GM21619 (cell line): ENCODE data around the gene BMPR1A.
"Not testable (repeated sequence)": the region's sequence is repeated elsewhere in the genome, so short reads cannot be mapped to it uniquely, and the experiment has no call there.

Experiments
- ATAC-seq: cut with Tn5 transposase; IDR thresholded peaks from one replicate; pipeline ENCODE4 v1.9.1; 2021; ENCODE audit not compliant: unreplicated experiment

BMPR1A gene

GRCh38 chr10:86871563-86872183 is 115.3 kb downstream of the BMPR1A start:
- ATAC-seq, result no peak

- ATAC-seq, result no peak
Observed at GRCh38 chr10:86872757-86873156, 116.3 kb downstream of the BMPR1A start.

- ATAC-seq, result no peak
Observed at GRCh38 chr10:86876748-86877147, 120.3 kb downstream of the BMPR1A start.

- peak; percentile 83 for ATAC-seq
Observed at GRCh38 chr10:86878983-86879713, 122.7 kb downstream of the BMPR1A start.

GRCh38 chr10:86880971-86881370 is 124.6 kb downstream of the BMPR1A start:
- ATAC-seq, result no peak

DNA sequence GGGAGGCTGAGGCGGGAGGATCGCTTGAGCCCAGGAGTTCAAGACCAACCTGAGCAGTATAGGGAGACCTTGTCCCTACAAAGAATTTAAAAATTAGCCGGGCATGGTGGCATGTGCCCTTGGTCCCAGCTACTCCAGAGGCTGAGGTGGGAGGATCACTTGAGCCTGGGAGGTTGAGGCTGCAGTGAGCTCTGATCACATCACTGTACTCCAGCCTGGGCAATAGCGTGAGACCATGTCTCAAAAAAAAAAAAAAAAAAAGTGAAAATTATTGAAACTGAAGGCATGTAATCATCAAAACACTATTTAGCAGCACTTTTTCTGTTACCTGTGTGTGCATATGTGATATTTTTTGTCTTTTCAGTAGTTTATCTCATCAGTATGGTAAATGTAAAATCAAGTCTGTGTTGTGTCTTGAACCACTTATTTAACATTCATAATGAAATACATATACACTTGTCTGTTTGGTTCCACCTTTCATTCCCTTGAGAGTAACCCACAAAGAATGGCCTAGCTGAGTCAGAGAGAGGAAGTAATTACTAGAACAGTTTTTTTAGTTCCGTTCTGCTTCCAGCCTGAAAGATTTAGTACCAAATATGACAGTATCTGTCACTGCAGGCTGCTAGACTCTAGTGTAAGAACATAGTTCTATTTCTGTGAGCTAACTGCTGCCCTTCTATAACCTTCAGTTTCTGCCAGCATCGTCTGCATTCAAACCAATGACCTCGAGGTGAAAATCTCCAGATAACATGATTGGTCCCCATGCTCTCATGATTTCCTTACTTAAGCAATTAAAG is 132.4 kb downstream of the BMPR1A start:
- peak; percentile 96 for ATAC-seq

GRCh38 chr10:86889997-86890396 is 133.6 kb downstream of the BMPR1A start:
- ATAC-seq, result no peak

DNA sequence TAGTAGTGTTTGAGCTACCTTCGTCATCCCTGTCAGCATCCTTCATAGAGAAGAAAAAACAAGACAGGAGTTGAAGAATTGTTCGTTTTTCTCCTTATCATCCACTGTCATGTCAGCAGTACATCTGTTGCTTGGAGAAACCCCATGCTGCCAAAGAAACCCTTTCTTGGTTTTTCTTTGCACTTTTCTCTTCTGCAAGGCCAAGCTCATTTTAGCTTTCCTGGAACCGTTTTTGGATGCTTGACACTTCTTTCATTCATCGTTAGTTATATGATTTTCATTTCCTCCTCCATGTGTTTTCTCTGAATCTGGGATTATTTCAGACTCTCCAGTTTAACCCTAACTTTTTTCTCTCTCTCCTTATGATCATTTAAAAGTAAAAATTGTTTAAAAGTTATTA is 142.1 kb downstream of the BMPR1A start:
- ATAC-seq, result no peak

DNA sequence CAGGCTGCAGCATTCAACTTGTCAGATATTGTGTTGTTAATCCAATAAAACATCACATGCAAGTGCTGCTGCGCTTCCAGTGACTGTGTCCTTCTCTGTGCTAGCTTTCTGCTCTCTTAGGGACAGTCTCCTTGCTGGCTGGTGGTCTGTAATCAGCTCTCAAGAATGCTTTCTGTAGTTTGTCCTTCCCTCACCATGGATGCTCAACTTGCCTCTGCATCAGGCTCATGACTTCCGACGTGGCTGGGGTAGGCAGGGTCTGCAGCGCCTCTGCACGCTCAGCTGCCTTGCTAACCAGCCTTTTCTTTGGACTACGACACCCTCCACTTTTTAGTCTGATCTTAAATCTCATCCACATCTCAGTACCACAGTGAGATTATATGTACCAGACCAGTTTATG is 142.7 kb downstream of the BMPR1A start:
- ATAC-seq, result no peak

- ATAC-seq, result no peak
Observed at GRCh38 chr10:86899670-86900276, 143.4 kb downstream of the BMPR1A start.

DNA sequence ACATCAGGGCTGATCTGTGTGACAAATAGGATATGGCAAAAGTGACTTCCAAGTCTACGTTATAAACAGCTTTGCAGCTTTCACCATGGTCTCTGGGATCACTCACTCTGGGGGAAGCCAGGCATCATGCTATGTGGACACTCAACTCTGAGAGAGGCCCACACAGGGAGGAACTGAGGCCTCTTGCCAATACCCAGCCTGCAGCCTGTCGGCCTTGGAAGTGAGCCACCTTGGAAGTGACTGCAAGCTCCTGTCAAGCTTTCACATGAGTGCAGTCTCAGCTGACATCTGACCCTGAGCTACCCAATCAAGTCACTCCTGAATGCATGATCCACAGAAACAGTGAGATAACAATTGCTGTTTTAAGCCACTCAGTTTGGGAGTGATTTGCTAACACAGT is 144.5 kb downstream of the BMPR1A start:
- ATAC-seq, result no peak

DNA sequence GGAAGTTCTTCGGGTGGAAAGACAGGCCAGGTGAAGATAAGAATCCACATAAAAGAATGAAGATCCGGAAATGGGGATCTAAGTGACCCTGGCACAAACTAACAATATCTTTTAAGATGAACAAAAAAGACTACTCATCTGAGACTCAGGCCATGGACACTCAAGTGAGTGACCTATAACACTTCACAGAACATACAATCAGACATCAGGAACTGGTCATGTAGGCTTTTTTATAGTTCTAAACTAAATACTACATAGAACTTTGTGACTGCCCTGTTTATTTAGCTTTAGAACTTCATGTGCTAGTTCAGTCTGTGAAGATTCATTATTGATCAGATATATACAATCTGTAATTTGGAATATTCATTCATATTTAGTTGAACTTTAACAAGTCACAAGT is 148.2 kb downstream of the BMPR1A start:
- no peak for ATAC-seq

DNA sequence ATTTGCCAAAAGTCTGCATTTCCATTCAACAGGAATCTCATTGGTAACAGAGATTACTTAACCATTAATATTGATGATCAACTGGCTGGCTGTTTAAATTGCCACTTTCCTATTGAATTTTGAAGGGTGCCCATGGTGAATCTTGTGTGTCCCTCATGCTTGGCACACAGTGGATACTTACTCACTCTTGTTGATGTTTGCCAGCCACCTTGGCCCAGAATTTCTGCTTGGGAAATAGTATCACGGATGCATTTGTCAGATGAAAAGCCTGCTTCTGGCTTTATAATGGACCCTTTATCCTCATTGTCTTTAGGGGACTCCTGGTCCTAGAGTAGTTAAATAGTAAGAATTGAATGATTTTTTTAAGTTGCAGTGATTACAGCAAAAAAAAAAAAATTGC is 149.0 kb downstream of the BMPR1A start:
- no peak for ATAC-seq

GRCh38 chr10:86914734-86915133 is 158.3 kb downstream of the BMPR1A start:
- ATAC-seq, result no peak

DNA sequence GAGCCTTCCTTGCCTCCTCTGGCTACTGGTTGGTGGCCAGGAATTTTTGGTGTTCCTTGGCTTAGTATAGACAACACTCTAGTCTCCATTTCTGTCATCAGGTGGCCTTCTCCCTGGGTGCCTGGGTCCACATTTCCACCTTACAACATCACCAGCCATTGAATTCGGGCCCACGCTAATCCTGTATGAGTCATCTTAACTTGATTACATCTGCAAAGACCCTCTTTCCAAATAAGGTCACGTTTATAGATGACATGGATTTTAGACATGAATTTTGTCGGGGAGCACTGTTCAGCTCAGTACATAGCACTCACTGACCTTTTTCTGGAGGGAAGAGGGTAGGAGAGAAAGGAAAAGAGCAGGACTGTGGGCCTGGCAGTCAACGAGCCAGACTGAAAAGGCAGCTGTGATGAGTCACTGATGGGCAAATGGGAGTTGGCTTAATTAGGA is 161.6 kb downstream of the BMPR1A start:
- no peak for ATAC-seq

- ATAC-seq, result no peak
Observed at GRCh38 chr10:86922553-86922961, 166.1 kb downstream of the BMPR1A start.

DNA sequence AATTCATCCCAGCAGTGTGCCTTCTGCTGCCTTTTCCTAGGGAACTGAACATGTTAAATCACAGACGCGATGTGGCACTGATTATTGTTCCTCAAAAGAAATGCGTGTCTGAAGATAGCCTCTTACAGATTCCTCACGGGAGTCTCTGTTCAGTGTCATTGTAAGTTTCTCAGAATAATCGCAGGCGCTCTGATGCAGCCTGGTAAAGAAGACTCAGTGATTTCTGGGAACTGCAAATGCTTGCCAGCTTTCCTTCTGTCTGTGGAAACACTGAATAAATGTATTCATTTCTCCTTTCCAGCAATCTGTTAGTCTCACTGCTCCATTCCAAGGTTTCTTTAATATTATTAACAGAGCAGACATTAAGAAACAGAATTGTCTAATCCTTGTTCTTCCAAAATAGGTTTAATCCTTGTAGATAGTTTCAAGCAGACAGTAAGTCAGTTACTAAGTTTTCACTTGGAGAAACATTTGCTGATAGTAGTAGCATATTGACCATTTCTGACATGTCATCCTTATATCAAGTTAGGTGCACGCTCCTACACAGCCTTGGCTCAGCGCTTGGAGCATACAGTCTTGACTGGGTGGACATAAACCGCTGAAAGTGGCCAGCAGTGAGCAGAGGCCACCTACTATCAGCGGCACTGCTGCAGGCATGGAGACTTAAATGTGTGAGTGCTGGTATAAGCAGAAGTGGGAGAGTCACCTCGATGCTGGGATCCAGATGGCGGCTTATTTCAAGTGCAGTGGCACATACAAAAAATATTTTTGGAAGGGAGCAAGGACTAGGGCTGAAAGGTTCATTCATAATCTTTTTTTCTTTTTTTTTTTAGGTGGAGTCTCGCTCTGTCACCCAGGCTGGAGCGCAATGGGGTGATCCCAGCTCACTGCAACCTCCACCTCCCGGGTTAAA is 173.3 kb downstream of the BMPR1A start:
- no peak for ATAC-seq

DNA sequence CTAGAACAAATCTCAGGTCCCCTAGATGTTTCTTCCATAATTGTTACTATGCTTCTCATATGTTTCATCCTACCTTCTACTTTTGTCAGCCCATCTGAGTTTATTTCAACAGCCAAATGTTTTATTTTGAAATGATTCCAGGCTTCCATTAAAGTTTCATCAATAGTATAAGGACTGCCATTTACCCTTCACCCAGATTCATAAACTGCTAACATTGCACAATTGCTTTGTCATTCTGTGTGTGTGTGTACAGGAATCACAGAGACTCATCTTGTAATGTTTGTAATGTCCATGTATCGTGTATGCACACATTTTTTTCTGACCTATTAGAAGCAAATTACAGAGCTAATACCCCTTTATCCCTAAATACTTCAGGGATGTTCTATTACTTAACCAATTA is 175.5 kb downstream of the BMPR1A start:
- ATAC-seq, result no peak

- ATAC-seq, result no peak
Observed at GRCh38 chr10:86932674-86933073, 176.3 kb downstream of the BMPR1A start.

- ATAC-seq, result not testable (repeated sequence)
Observed at GRCh38 chr10:86934162-86934711, 177.8 kb downstream of the BMPR1A start.
